Ascending aorta (tissue), 2 donors: ENCODE measurements around the gene ZNF564. TPM values are rescaled to one million over a fixed set of nuclear protein-coding genes. Genes with fewer than 3 reads are reported as not detected.
"Not testable (repeated sequence)": the region's sequence is repeated elsewhere in the genome, so short reads cannot be mapped to it uniquely, and the experiment has no call there.

Source experiments
- DNase-seq, 2 donors: peaks; one replicate each; pipeline ENCODE4 v3.0.0-alpha.2; 2019; ENCODE audit warnings: low spot score in 2 of 2
- H3K27ac ChIP-seq, 2 donors: fragments of 200-600 bp; sonication (generic); one replicate each; pipeline ENCODE4 v1.5.1; 2016 to 2017; ENCODE audit warnings: mild to moderate bottlenecking in 1 of 2
- H3K27me3 ChIP-seq: fragments of 200-600 bp; sonication (generic); one replicate; pipeline ENCODE4 v1.5.1; 2017
- H3K36me3 ChIP-seq, 2 donors: fragments of 200-600 bp; sonication (generic); one replicate each; pipeline ENCODE4 v1.5.1; 2016
- H3K4me1 ChIP-seq, 2 donors: fragments of 200-600 bp; sonication (generic); one replicate each; pipeline ENCODE4 v1.5.1; 2016 to 2017; ENCODE audit warnings: mild to moderate bottlenecking in 1 of 2
- H3K4me3 ChIP-seq, 2 donors: fragments of 200-600 bp; sonication (generic); one replicate each; pipeline ENCODE4 v1.5.1; 2016 to 2017; ENCODE audit warnings: mild to moderate bottlenecking in 1 of 2
- H3K9me3 ChIP-seq, 2 donors: fragments of 200-600 bp; sonication (generic); one replicate each; pipeline ENCODE4 v1.5.1; 2016
- CTCF ChIP-seq, 3 experiments: fragments of 200-600 bp in 2 of 3; fragments of 450-650 bp in 1 of 3; sonication (generic) in 2 of 3; IDR thresholded peaks; one replicate each; pipeline ENCODE4 v1.5.1; 2016 to 2019; ENCODE audit warnings: antibody characterized with exemption in 3 of 3, mild to moderate bottlenecking in 1 of 3, moderate library complexity in 1 of 3
- intact Hi-C: fragments of 100-400 bp; cut with DNase I; formaldehyde crosslinking; loops from one replicate; pipeline ENCODE4 v1.15.1; 2023
- total RNA-seq: library from RNA; depleted of rRNA; stranded (reverse); fragments of >200 nt; gene quantifications from one replicate; pipeline ENCODE4 v1.1.0, GENCODE V29; 2016

ZNF564 gene
- total RNA-seq, 1 donor from 2014 or later, result 2.6 TPM

GRCh38 chr19:12580180-12580694 lies 29.0 kb upstream of the ZNF564 start:
- TF ChIP-seq CTCF (IDR thresholded peaks at IDR 0.05), result no peak
- intact Hi-C loops, result no loop called here
- Histone ChIP-seq H3K4me3 (no peak overlapping the region), H3K4me1 (no peaks in the 10 kb centered on the region), H3K36me3 (peaks cover 30 to 65% of the 10 kb centered on the region in 2 donors), H3K27me3 (no peaks in the 10 kb centered on the region), H3K27ac (no peak overlapping the region), H3K9me3 (peaks cover 15 to 51% of the 10 kb centered on the region in 2 donors)
- DNase-seq, result no peak

GRCh38 chr19:12578641-12579040 lies 27.4 kb upstream of the ZNF564 start:
- H3K9me3 ChIP-seq, result peaks cover 15 to 36% of the 10 kb centered on the region in 2 donors
- no peaks in the 10 kb centered on the region for H3K27me3 ChIP-seq
- no peak overlapping the region for H3K4me3 ChIP-seq
- H3K36me3 ChIP-seq, result peaks cover 32 to 62% of the 10 kb centered on the region in 2 donors
- H3K4me1 ChIP-seq, result no peaks in the 10 kb centered on the region
- H3K27ac ChIP-seq, result no peak overlapping the region
- no peak for TF ChIP-seq CTCF (IDR thresholded peaks at IDR 0.05)
- DNase-seq, result peak in 1 of 2 donors; percentile 16
- intact Hi-C loops, result no loop called here

GRCh38 chr19:12574036-12574435 lies 22.8 kb upstream of the ZNF564 start:
- H3K36me3 ChIP-seq, result peaks cover 2 to 18% of the 10 kb centered on the region in 2 donors

GRCh38 chr19:12567951-12568350 lies 16.7 kb upstream of the ZNF564 start:
- Histone ChIP-seq H3K27ac (no peak overlapping the region), H3K27me3 (no peaks in the 10 kb centered on the region), H3K36me3 (no peaks in the 10 kb centered on the region), H3K4me3 (no peak overlapping the region), H3K4me1 (peaks cover 0 to 6% of the 10 kb centered on the region in 2 donors), H3K9me3 (no peaks in the 10 kb centered on the region)
- no peak for DNase-seq
- intact Hi-C loops, result no loop called here
- no peak for TF ChIP-seq CTCF (IDR thresholded peaks at IDR 0.05)

More at GRCh38 chr19:12574036-12574435, 22.8 kb upstream of the ZNF564 start:
- no peaks in the 10 kb centered on the region for H3K4me1 ChIP-seq
- peaks cover 0 to 2% of the 10 kb centered on the region in 2 donors for H3K9me3 ChIP-seq
- no peak overlapping the region for H3K27ac ChIP-seq
- intact Hi-C loops, result no loop called here
- no peak for DNase-seq
- no peak for TF ChIP-seq CTCF (IDR thresholded peaks at IDR 0.05)
- no peaks in the 10 kb centered on the region for H3K27me3 ChIP-seq
- H3K4me3 ChIP-seq, result no peak overlapping the region

- H3K27ac ChIP-seq, DNase-seq, H3K4me3 ChIP-seq, H3K4me1 ChIP-seq, intact Hi-C loops, H3K36me3 ChIP-seq, H3K27me3 ChIP-seq, H3K9me3 ChIP-seq: not testable (repeated sequence)
Measured at GRCh38 chr19:12566380-12566779, 15.1 kb upstream of the ZNF564 start.

- Histone ChIP-seq H3K36me3 (no peaks in the 10 kb centered on the region), H3K27ac (no peak overlapping the region), H3K4me3 (no peak overlapping the region), H3K4me1 (peaks cover 0 to 6% of the 10 kb centered on the region in 2 donors), H3K9me3 (no peaks in the 10 kb centered on the region), H3K27me3 (no peaks in the 10 kb centered on the region)
- peak; percentile 84 to 93 (median 87) for TF ChIP-seq CTCF (IDR thresholded peaks at IDR 0.05)
- intact Hi-C loops, result loop anchor here (5.0 kb wide), 1 partner anchor 103 kb away; the partner anchor contains the start of genes MAN2B1 and WDR83
- peak; percentile 35 to 94 for DNase-seq
Measured at GRCh38 chr19:12564016-12564664, 12.9 kb upstream of the ZNF564 start.
